HG03064 (cell line): ENCODE measurements around the gene PRAF2.

Source experiments
- ATAC-seq: cut with Tn5 transposase; IDR thresholded peaks from one replicate; pipeline ENCODE4 v1.9.1; 2021; ENCODE audit warnings: low read depth; ENCODE audit not compliant: unreplicated experiment

PRAF2 gene

GRCh38 chrX:49043220-49043986 is 30.4 kb downstream of the PRAF2 start, which contains the start of gene TFE3:
Gene TFE3, minus strand, starts transcription at chrX:49043357. Its CDS starts 131 bp downstream, at chrX:49043226.
- ATAC-seq: peak; percentile 90

GRCh38 chrX:49042581-49043219 is 31.1 kb downstream of the PRAF2 start:
- ATAC-seq: no peak

GRCh38 chrX:49041744-49042580 is 31.8 kb downstream of the PRAF2 start:
- no peak for ATAC-seq

GRCh38 chrX:49040376-49040955 is 33.3 kb downstream of the PRAF2 start:
- ATAC-seq: no peak

GRCh38 chrX:49039598-49040375 is 34.0 kb downstream of the PRAF2 start:
- ATAC-seq: no peak

- ATAC-seq: no peak
Measured at GRCh38 chrX:49037883-49038475, 35.8 kb downstream of the PRAF2 start.

GRCh38 chrX:49030283-49030682 is 43.5 kb downstream of the PRAF2 start:
- no peak for ATAC-seq

GRCh38 chrX:49029876-49030275 is 43.9 kb downstream of the PRAF2 start:
- ATAC-seq: no peak
